ENCODE measurements around the gene FXR2.
A peak's percentile ranks its signal among the peaks of the same experiment; 100 is the strongest.

Gene FXR2

DNA sequence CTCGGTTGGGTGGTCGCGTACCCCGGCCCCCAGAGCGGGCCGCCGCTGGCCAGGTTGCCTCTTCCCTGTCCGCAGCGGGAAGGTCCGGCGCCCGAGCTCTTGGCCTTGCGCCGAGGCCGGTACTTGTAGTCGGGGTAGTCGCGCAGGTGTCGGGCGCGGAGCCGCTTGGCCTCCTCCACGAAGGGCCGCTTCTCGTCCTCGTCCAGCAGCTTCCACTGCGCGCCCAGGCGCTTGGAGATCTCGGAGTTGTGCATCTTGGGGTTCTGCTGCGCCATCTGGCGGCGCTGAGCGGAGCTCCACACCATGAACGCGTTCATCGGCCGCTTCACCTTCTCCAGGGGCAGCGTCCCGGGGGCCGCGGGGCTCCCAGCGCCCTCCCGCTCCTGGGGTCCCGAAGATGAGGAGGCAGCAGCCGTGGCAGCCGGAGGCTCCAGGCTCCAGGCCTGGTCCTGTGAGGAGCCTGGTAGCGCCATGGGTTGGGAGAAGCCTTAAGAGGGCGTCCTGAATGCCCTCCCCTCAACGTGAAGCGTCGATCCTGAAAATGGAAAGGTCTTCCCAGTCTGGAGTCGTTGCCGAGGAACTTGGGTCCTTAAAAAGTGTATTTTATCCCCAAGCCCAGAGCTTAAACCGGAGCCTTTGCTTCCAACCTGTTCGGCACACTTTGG lies 25.4 kb downstream of the FXR2 start:
- peak; percentile 66 for DNase-seq (ENCODE audit: extremely low read depth, insufficient read length)
- TF ChIP-seq, protein P1, sequence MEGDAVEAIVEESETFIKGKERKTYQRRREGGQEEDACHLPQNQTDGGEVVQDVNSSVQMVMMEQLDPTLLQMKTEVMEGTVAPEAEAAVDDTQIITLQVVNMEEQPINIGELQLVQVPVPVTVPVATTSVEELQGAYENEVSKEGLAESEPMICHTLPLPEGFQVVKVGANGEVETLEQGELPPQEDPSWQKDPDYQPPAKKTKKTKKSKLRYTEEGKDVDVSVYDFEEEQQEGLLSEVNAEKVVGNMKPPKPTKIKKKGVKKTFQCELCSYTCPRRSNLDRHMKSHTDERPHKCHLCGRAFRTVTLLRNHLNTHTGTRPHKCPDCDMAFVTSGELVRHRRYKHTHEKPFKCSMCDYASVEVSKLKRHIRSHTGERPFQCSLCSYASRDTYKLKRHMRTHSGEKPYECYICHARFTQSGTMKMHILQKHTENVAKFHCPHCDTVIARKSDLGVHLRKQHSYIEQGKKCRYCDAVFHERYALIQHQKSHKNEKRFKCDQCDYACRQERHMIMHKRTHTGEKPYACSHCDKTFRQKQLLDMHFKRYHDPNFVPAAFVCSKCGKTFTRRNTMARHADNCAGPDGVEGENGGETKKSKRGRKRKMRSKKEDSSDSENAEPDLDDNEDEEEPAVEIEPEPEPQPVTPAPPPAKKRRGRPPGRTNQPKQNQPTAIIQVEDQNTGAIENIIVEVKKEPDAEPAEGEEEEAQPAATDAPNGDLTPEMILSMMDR (IDR thresholded peaks at IDR 0.05; ENCODE audit: insufficient read depth, low read length, poor library complexity, severe bottlenecking) = peak; percentile 86

DNA sequence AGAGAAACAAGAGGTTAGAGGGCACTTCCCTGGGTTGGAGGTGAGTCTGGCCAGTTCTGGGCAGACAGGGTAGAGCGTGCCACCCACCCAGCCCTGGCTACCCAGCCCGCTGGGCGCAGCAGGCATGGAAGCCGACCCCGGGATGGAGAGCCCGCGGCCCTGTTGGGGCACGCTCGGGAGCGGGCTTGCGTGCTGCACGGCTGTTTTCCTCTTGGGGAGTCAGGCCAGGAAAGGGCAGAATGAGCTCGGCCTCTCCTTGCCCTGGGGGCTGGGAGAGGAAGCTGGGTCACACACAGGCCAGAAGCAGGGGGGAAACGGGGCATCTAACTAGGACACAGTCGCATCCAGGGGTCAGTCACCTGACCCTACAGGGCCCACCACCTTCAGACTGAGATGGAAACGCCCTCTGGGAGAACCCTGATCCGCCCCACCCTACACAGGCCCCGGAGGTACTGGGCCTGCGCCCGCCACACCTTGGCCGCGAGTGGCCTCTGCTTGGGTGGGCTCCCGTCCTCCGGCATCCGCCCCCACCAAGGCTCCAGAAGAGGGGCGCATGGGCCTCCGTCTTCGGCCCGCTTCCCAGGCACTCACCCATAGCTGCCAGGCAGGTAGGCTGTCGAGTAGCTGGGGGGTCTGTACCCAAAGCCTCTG lies 26.0 kb downstream of the FXR2 start:
- Histone ChIP-seq H3K36me3 (ENCODE audit: control insufficient read depth, insufficient read depth, low read length) (peaks cover 29% of the 10 kb centered on the region), H3K27me3 (replicated peaks; ENCODE audit: control insufficient read depth, insufficient read depth, low read length) (no peaks in the 10 kb centered on the region), H3K4me3 (replicated peaks; ENCODE audit: low read depth, low read length) (no peak overlapping the region)
- TF ChIP-seq, protein P1 (IDR thresholded peaks at IDR 0.05; ENCODE audit: insufficient read depth, low read length, poor library complexity, severe bottlenecking) = no peak
- no peak for DNase-seq (ENCODE audit: extremely low read depth, insufficient read length)

More for the DNA sequence above, 25.4 kb downstream of the FXR2 start:
- no peaks in the 10 kb centered on the region for H3K27me3 ChIP-seq (replicated peaks; ENCODE audit: control insufficient read depth, insufficient read depth, low read length)
- H3K4me3 ChIP-seq (replicated peaks; ENCODE audit: low read depth, low read length) = no peak overlapping the region
- H3K36me3 ChIP-seq (ENCODE audit: control insufficient read depth, insufficient read depth, low read length) = peaks cover 34% of the 10 kb centered on the region

DNA sequence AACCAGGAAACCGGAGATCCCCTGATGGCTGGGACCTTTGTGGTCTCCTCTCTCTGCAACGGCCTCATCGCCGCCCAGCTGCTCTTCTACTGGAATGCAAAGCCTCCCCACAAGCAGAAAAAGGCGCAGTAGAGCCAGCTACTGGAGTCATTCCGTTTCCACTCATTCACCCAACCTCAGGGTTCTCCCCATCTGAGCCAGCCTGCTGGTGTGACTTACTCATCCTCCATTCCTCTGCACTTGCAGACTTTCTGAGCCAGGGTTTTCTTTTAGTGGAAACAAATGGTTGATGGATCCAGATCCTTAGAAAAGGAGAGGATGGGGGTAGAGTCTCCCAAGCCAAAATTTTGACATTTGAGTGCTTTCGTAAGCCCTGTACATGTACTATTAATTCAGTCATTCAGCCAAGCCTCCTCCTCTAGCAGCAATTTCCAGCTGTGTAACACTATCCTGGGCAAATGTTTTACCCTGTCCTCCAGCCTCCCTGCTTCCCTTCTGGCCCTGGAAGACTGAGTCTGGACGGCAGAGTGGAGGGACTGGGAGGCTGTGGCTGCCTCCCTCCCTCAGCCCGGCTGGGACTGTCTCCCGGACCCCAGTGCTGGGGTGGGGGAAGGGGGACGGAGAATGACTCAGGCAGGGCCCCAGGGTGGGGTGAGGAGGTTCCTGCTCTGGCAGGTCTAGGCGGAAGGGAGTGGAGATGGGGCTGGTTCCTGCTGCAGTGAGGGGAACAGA lies 27.1 kb downstream of the FXR2 start:
- DNase-seq (ENCODE audit: extremely low read depth, insufficient read length) = no peak
- no peak overlapping the region for H3K4me3 ChIP-seq (replicated peaks; ENCODE audit: low read depth, low read length)
- H3K36me3 ChIP-seq (ENCODE audit: control insufficient read depth, insufficient read depth, low read length) = peaks cover 23% of the 10 kb centered on the region
- no peaks in the 10 kb centered on the region for H3K27me3 ChIP-seq (replicated peaks; ENCODE audit: control insufficient read depth, insufficient read depth, low read length)
- TF ChIP-seq, protein P1 (IDR thresholded peaks at IDR 0.05; ENCODE audit: insufficient read depth, low read length, poor library complexity, severe bottlenecking) = no peak

DNA sequence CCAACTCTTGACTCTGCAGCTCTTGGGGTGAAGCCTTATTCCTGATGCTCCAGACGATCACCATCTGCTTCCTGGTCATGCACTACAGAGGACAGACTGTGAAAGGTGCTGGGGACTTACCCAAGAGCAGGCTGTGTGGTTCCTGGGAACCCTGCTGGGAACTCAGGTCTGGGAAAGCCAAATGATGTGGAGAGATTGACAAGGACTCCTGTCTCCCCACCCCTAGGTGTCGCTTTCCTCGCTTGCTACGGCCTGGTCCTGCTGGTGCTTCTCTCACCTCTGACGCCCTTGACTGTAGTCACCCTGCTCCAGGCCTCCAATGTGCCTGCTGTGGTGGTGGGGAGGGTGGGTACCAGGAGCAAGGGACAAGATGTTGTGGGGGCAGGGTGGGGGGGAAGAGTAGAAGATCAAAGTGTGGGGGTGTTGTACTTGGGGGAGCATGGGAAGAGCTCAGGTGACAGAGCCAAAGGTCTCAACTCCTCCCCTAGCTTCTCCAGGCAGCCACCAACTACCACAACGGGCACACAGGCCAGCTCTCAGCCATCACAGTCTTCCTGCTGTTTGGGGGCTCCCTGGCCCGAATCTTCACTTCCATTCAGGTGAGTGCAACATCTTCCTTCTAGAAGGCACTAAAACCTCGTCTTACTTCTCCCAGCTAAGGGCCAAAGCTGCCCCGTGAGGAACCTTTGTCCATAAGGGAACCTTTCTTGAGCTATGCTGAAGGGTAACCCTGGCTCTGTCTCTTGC lies 27.9 kb downstream of the FXR2 start:
- DNase-seq (ENCODE audit: extremely low read depth, insufficient read length) = no peak
- H3K27me3 ChIP-seq (replicated peaks; ENCODE audit: control insufficient read depth, insufficient read depth, low read length) = no peaks in the 10 kb centered on the region
- TF ChIP-seq, protein P1 (IDR thresholded peaks at IDR 0.05; ENCODE audit: insufficient read depth, low read length, poor library complexity, severe bottlenecking) = peak; percentile 22
- no peak overlapping the region for H3K4me3 ChIP-seq (replicated peaks; ENCODE audit: low read depth, low read length)
- H3K36me3 ChIP-seq (ENCODE audit: control insufficient read depth, insufficient read depth, low read length) = peaks cover 21% of the 10 kb centered on the region

DNA sequence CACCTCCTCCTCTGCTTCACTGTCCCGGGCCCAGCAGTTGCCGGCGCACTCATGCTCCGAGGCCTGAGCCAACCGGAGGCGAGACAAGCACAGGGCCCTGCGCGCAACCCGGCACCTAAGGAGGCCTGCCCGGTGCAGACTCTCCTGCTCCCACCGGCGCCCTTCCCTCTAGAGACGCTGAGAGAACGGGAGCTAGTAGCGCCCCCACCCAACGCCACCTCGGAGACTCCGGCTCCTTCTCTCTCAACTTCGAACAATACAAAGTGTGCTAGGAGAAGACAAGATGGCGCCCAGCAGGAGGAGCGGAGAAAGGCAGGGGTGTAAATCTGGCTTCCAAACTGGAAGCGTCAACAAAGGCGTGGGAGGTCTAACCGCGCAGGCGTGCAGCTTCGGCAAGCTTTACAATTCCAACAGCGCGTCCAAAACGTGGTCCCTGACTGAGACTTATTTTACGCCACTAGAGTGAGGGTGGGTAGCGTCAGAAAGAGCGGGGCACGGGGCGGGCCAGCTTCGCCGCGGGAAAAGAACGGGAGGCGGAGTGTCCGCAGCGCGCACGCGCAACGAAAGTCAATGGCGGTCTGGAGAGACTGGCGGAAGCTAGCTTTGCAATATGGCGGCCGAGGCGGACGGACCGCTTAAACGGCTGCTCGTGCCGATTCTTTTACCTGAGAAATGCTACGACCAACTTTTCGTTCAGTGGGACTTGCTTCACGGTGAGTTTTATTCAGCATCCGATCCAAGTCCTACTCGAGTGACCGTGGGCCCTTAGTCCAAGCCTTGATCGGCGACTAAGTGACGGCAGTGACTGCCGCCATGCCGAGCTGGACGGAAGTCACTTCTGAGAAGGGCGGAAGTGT lies 31.2 kb downstream of the FXR2 start, which contains the start of gene MPDU1:
TSS of gene MPDU1 (plus strand) at position 600 of the 857 bp plus-strand sequence. CDS start at position 611, 11 bp downstream.
- H3K36me3 ChIP-seq (ENCODE audit: control insufficient read depth, insufficient read depth, low read length) = peaks cover 16% of the 10 kb centered on the region
- TF ChIP-seq, protein P1 (IDR thresholded peaks at IDR 0.05; ENCODE audit: insufficient read depth, low read length, poor library complexity, severe bottlenecking) = no peak

More for the DNA sequence above, 31.2 kb downstream of the FXR2 start, which contains the start of gene MPDU1:
- peak; percentile 97 for DNase-seq (ENCODE audit: extremely low read depth, insufficient read length)
- Histone ChIP-seq H3K4me3 (replicated peaks; ENCODE audit: low read depth, low read length) (peak within 1 kb of the TSS; percentile 90), H3K27me3 (replicated peaks; ENCODE audit: control insufficient read depth, insufficient read depth, low read length) (no peaks in the 10 kb centered on the region)
